CMK (cell line): ENCODE data around the gene DNLZ.
A peak's percentile ranks its signal among the peaks of the same experiment; 100 is the strongest.

Experiments used
- DNase-seq: peaks from one replicate; pipeline ENCODE4 v3.0.0-alpha.2; 2010; ENCODE audit warnings: low read depth

The DNLZ gene

GRCh38 chr9:136375096-136375495 is 11.6 kb upstream of the DNLZ start:
- DNase-seq, result no peak

- no peak for DNase-seq
Observed at GRCh38 chr9:136374183-136374575, 10.6 kb upstream of the DNLZ start.

GRCh38 chr9:136373300-136374182 is 10.0 kb upstream of the DNLZ start, which contains the start of gene CARD9:
Gene CARD9 (minus strand): TSS chr9:136373669. CDS start chr9:136372078, 1,591 bp downstream.
- DNase-seq, result peak; percentile 82

- DNase-seq, result peak; percentile 69
Observed at GRCh38 chr9:136372561-136373299, 9.2 kb upstream of the DNLZ start.

- DNase-seq, result no peak
Observed at GRCh38 chr9:136372006-136372405, 8.5 kb upstream of the DNLZ start.

GRCh38 chr9:136371533-136371880 is 8.0 kb upstream of the DNLZ start:
- no peak for DNase-seq

- no peak for DNase-seq
Observed at GRCh38 chr9:136370687-136371532, 7.4 kb upstream of the DNLZ start.

- DNase-seq, result no peak
Observed at GRCh38 chr9:136370037-136370436, 6.5 kb upstream of the DNLZ start.

GRCh38 chr9:136368190-136368589 is 4.6 kb upstream of the DNLZ start:
- DNase-seq, result no peak

GRCh38 chr9:136367296-136368145 is 4.0 kb upstream of the DNLZ start:
- DNase-seq, result no peak

- DNase-seq, result no peak
Observed at GRCh38 chr9:136366826-136367225, 3.3 kb upstream of the DNLZ start.

- DNase-seq, result no peak
Observed at GRCh38 chr9:136365775-136366222, 2.3 kb upstream of the DNLZ start.

GRCh38 chr9:136364942-136365774 is 1.6 kb upstream of the DNLZ start:
- no peak for DNase-seq

- DNase-seq, result no peak
Observed at GRCh38 chr9:136363949-136364748, 605 bp upstream of the DNLZ start.

- DNase-seq, result no peak
Observed at GRCh38 chr9:136362450-136362784, 1.1 kb downstream of the DNLZ start.

- no peak for DNase-seq
Observed at GRCh38 chr9:136361754-136362449, 1.6 kb downstream of the DNLZ start.

GRCh38 chr9:136361047-136361753 is 2.3 kb downstream of the DNLZ start:
- DNase-seq, result no peak
